ENCODE data around the gene FAAP100.
A peak's percentile ranks its signal among the peaks of the same experiment; 100 is the strongest.
"Not testable (repeated sequence)": the region's sequence is repeated elsewhere in the genome, so short reads cannot be mapped to it uniquely, and the experiment has no call there.

The FAAP100 gene

GRCh38 chr17:81537343-81537855 is 14.8 kb downstream of the FAAP100 start:
- peak; percentile 72 for DNase-seq

- DNase-seq = no peak
Observed at GRCh38 chr17:81536299-81537290, 15.6 kb downstream of the FAAP100 start.

- DNase-seq = no peak
Observed at GRCh38 chr17:81535480-81536298, 16.5 kb downstream of the FAAP100 start.

- DNase-seq = no peak
Observed at GRCh38 chr17:81535007-81535328, 17.2 kb downstream of the FAAP100 start.

GRCh38 chr17:81534157-81535006 is 17.8 kb downstream of the FAAP100 start:
- DNase-seq = no peak

- DNase-seq = no peak
Observed at GRCh38 chr17:81533339-81534141, 18.6 kb downstream of the FAAP100 start.

- no peak for DNase-seq
Observed at GRCh38 chr17:81532490-81533287, 19.5 kb downstream of the FAAP100 start.

- DNase-seq = not testable (repeated sequence)
Observed at GRCh38 chr17:81531998-81532404, 20.2 kb downstream of the FAAP100 start.

- DNase-seq = not testable (repeated sequence)
Observed at GRCh38 chr17:81531013-81531412, 21.1 kb downstream of the FAAP100 start.

GRCh38 chr17:81529437-81529803 is 22.7 kb downstream of the FAAP100 start:
- no peak for DNase-seq

GRCh38 chr17:81528651-81529436 is 23.3 kb downstream of the FAAP100 start:
- DNase-seq = no peak

GRCh38 chr17:81528384-81528650 is 23.8 kb downstream of the FAAP100 start:
- no peak for DNase-seq

GRCh38 chr17:81527591-81528383 is 24.4 kb downstream of the FAAP100 start, which contains the start of gene FSCN2:
FSCN2 (plus strand) TSS chr17:81528377; CDS start chr17:81528532, 155 bp downstream.
- no peak for DNase-seq

- no peak for DNase-seq
Observed at GRCh38 chr17:81526662-81527571, 25.2 kb downstream of the FAAP100 start.

- no peak for DNase-seq
Observed at GRCh38 chr17:81524865-81525159, 27.3 kb downstream of the FAAP100 start.

- no peak for DNase-seq
Observed at GRCh38 chr17:81524039-81524864, 27.9 kb downstream of the FAAP100 start.

- DNase-seq = no peak
Observed at GRCh38 chr17:81523402-81524038, 28.6 kb downstream of the FAAP100 start.
